ENCODE measurements around the gene ADCK2.
A peak's percentile ranks its signal among the peaks of the same experiment; 100 is the strongest.
"Not testable (repeated sequence)": the region's sequence is repeated elsewhere in the genome, so short reads cannot be mapped to it uniquely, and the experiment has no call there.

The ADCK2 gene, protein sequence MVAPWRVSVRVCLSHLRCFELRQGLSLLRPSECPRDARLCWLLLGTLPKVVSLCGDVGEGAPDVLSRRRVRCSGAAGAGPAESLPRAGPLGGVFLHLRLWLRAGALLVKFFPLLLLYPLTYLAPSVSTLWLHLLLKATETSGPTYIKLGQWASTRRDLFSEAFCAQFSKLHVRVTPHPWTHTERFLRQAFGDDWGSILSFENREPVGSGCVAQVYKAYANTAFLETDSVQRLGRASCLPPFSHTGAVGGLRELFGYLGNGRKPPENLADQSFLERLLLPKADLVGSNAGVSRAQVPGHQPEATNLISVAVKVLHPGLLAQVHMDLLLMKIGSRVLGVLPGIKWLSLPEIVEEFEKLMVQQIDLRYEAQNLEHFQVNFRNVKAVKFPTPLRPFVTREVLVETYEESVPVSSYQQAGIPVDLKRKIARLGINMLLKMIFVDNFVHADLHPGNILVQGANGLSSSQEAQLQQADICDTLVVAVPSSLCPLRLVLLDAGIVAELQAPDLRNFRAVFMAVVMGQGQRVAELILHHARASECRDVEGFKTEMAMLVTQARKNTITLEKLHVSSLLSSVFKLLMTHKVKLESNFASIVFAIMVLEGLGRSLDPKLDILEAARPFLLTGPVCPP

DNA sequence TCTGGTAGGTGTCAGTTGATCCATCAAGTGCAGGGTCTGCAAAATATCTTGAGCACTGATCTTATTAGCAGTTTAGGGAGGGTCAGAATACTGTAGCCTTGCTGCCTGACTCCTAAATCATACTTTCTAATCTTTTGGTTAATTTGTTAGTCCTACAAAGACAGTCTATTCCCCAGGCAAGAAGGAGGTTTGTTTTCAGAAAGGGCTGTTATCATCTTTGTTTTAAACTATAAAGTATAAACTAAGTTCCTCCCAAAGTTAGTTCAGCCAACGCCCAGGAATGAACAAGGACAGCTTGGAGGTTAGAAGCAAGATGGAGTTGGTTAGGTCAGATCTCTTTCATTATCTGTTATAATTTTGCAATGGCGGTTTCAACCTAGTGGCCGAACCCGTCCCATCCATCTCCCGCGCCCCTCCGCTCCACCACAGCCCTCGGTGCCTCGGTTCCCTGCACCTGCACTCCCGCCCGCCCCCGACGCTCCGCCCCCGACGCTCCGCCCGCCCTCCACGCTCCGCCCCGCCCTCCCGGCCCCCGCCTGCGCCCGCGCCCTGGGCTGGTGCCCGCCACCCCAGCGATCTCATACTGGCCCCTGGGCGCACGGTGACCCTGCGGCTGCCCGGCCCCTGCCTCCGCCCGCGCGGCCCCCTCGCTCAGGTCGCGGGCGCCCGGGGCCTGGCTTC, at the start of gene ADCK2:
TSS of gene ADCK2 (plus strand) at position 564 of the 681 bp plus-strand sequence. CDS start 386 bp downstream, outside the sequence.
- TF ChIP-seq POLR2A (IDR thresholded peaks at IDR 0.05; ENCODE audit: extremely low read depth, insufficient read length) (peak; percentile 29), MAX (IDR thresholded peaks at IDR 0.05; ENCODE audit: low read depth, low read length) (no peak)
- peak; percentile 72 for DNase-seq (ENCODE audit: low read depth)
- peak within 1 kb of the TSS; percentile 45 for H3K4me3 ChIP-seq (ENCODE audit: low read depth, low read length)

DNA sequence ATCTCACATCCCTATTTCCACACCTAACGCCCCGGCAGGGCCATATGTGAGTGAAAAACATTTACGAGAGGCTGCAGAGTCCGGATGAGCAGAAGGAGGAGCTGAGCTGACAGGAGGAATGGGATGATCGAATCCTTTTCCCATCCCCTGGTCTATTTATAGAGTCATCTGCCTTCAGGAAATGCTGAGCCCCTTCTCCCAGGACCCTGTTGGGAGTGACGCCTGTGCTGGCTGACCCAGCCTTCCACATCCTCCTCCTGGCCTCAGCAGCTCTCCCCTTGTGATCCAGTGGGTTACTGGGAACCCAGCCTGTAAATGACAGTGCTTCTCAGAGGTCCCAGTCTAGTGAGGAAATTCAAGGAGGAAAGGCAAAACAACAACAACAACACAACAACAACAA, 48.8 kb upstream of the ADCK2 start:
- DNase-seq (ENCODE audit: low read depth): no peak
- H3K4me3 ChIP-seq (ENCODE audit: low read depth, low read length): no peak overlapping the region
- TF ChIP-seq CTCF (IDR thresholded peaks at IDR 0.05; ENCODE audit: low read depth, low read length): no peak

DNA sequence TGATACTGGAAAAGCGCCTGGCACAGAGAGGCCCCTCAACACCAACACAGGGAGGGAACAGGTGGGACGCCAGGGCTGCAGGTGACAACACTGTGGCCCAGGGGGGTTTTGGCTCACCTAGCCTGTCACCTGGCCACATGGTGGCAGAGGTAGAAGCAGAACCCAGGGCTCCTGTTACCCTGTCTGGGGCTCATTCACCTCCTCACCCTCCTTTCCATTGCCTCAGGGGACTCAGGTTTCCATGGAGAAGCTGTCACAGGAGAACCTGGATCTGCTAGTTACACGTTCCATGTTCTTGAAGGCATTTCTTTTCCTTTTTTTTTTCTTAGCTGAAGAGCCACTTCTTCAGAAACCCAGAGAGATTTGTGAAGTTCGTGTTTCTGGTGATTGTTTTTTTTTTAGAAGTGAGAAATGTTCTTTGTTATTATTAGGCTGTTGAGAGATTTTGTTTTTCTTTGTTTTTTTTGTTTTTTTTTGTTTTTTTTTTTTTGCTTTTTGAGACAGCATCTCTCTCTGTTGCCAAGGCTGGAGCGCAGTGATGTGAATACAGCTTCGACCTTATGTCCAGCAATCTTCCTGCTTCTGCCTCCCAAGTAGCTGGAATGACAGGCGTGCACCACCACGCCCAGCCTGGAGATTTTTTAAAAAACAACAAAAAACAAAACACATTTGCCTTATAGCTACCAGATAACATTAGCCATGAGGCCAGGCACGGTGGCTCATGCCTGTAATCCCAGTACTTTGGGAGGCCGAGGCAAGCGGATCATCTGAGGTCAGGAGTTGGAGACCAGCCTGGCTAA, 48.2 kb upstream of the ADCK2 start:
- no peak for DNase-seq (ENCODE audit: low read depth)
- no peak overlapping the region for H3K4me3 ChIP-seq (ENCODE audit: low read depth, low read length)
- TF ChIP-seq MAX (IDR thresholded peaks at IDR 0.05; ENCODE audit: low read depth, low read length) (no peak), CTCF (IDR thresholded peaks at IDR 0.05; ENCODE audit: low read depth, low read length) (no peak), MYC (IDR thresholded peaks at IDR 0.05; ENCODE audit: low read depth, low read length) (no peak), POLR2A (IDR thresholded peaks at IDR 0.05; ENCODE audit: extremely low read depth, insufficient read length) (no peak)

DNA sequence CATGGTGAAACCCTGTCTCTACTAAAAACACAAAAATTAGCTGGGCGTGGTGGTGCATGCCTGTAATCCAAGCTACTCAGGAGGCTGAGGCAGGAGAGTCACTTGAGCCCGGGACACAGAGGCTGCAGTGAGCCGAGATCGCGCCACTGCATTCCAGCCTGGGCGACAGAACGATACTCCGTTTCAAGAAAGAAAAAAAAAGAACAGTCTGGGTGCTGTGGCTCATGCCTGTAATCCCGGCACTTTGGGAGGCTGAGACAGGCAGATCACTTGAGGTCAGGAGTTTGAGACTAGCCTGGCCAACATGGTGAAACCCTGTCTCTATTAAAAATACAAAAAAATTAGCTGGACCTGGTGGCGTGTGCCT, 47.6 kb upstream of the ADCK2 start:
- not testable (repeated sequence) for H3K4me3 ChIP-seq (ENCODE audit: low read depth, low read length); DNase-seq (ENCODE audit: low read depth)

- DNase-seq (ENCODE audit: low read depth): no peak
- TF ChIP-seq MAX (IDR thresholded peaks at IDR 0.05; ENCODE audit: low read depth, low read length): no peak
- TF ChIP-seq POLR2A (IDR thresholded peaks at IDR 0.05; ENCODE audit: extremely low read depth, insufficient read length): no peak
- TF ChIP-seq MYC (IDR thresholded peaks at IDR 0.05; ENCODE audit: low read depth, low read length): no peak
- TF ChIP-seq CTCF (IDR thresholded peaks at IDR 0.05; ENCODE audit: low read depth, low read length): no peak
- no peak overlapping the region for H3K4me3 ChIP-seq (ENCODE audit: low read depth, low read length)
Observed at GRCh38 chr7:140625908-140626868, 46.6 kb upstream of the ADCK2 start.

DNA sequence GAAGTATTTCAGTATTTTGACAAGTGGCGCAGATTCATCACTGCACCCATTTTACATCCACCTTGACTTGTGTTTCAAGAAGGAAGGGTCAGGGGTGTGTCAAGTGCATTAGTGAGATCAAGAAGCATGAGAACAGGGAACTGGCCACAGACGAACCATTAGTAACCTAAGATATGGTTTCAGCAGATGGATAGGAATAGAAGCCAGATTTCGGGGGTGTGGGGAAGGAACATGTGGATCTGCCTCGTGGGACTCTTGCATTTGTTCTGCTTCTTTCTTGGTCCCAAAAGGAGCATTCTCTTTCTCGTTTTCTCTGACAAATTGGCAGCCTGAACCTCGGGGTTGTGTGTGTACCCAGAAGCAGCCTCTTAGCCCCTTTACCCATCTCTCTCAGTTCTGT, 41.7 kb upstream of the ADCK2 start:
- H3K4me3 ChIP-seq (ENCODE audit: low read depth, low read length): no peak overlapping the region
- DNase-seq (ENCODE audit: low read depth): no peak
- TF ChIP-seq MAX (IDR thresholded peaks at IDR 0.05; ENCODE audit: low read depth, low read length): no peak
- no peak for TF ChIP-seq CTCF (IDR thresholded peaks at IDR 0.05; ENCODE audit: low read depth, low read length)
- TF ChIP-seq POLR2A (IDR thresholded peaks at IDR 0.05; ENCODE audit: extremely low read depth, insufficient read length): no peak
- TF ChIP-seq MYC (IDR thresholded peaks at IDR 0.05; ENCODE audit: low read depth, low read length): no peak

Data from NB4 (cell line).